Thymus (tissue), 11 donors: ENCODE results near the gene MROH2B. TPM values are rescaled to one million over a fixed set of nuclear protein-coding genes. Genes with fewer than 3 reads are reported as not detected.
"Not testable (repeated sequence)": the region's sequence is repeated elsewhere in the genome, so short reads cannot be mapped to it uniquely, and the experiment has no call there.

Experiments used
- DNase-seq, 9 donors: peaks; one replicate each; pipeline ENCODE4 v3.0.0-alpha.2; 2013; ENCODE audit warnings: low spot score in 9 of 9, low read depth in 6 of 9, missing footprints in 1 of 9
- H3K27ac ChIP-seq, 2 donors: one replicate each; pipeline ENCODE4 v1.5.1; 2013; ENCODE audit warnings: control low read depth in 1 of 2, low read depth in 1 of 2, low read length in 1 of 2, mild to moderate bottlenecking in 1 of 2, moderate library complexity in 1 of 2
- H3K27me3 ChIP-seq, 2 donors: one replicate each; pipeline ENCODE4 v1.5.1; 2013; ENCODE audit warnings: low read length in 1 of 2; ENCODE audit not compliant: control insufficient read depth in 2 of 2, insufficient read depth in 1 of 2
- H3K36me3 ChIP-seq, 2 donors: one replicate each; pipeline ENCODE4 v1.5.1; 2013; ENCODE audit warnings: low read length in 1 of 2, mild to moderate bottlenecking in 1 of 2, moderate library complexity in 1 of 2; ENCODE audit not compliant: control insufficient read depth in 2 of 2, insufficient read depth in 2 of 2
- H3K4me1 ChIP-seq, 2 donors: one replicate each; pipeline ENCODE4 v1.5.1; 2013; ENCODE audit warnings: low read length in 2 of 2; ENCODE audit not compliant: control insufficient read depth in 2 of 2, insufficient read depth in 2 of 2
- H3K4me3 ChIP-seq, 2 donors: one replicate each; pipeline ENCODE4 v1.5.1; 2013; ENCODE audit warnings: low read length in 2 of 2, control low read depth in 1 of 2, mild to moderate bottlenecking in 1 of 2
- H3K9me3 ChIP-seq, 2 donors: one replicate each; pipeline ENCODE4 v1.5.1; 2013; ENCODE audit warnings: low read length in 1 of 2, mild to moderate bottlenecking in 1 of 2; ENCODE audit not compliant: control insufficient read depth in 2 of 2, insufficient read depth in 1 of 2
- WGBS: extraction: QIAGEN DNeasy Blood & Tissue Kit; methylation state at CpG from one replicate; pipeline ENCODE4 v1.1.7; 2013; 5-methylcytosine and 5-hydroxymethylcytosine counted together
- polyA plus RNA-seq: library from polyadenylated mRNA; stranded (reverse); fragments of 200-250 nt; gene quantifications from one replicate; pipeline ENCODE4 v1.2.3, GENCODE V29; 2013
- total RNA-seq: library from RNA; stranded (reverse); fragments of 120-200 nt; gene quantifications from one replicate; pipeline ENCODE4 v1.2.4, GENCODE V29; 2013
- donor health status: healthy.

The MROH2B gene
- total and polyA plus RNA-seq, 2 donors, result 0.05 to 0.09 TPM

DNA sequence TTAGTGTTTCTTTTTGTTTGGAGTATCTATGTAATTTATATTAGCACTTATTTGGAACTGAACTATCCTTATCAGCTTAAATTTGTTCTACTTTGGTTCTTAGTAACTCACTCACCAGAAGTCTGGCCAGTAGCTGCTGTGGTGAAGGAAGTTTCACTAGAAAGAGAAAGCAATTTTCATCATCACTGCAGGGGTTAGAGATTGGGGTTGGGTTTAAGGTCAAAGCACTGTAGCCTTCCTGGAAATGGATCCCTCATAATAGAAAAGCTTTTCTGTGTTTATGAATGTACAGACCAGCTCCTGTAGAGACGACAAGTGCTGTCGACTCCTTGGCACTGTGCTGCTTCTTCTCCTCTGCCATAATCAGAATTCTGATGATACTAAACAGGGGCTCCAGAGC, 22.2 kb downstream of the MROH2B start:
- H3K9me3 ChIP-seq, result no peaks in the 10 kb centered on the region
- 21% methylated on average over 2 of the region's 2 CpGs for WGBS
- no peaks in the 10 kb centered on the region for H3K4me1 ChIP-seq
- DNase-seq, result no peak
- no peak overlapping the region for H3K27ac ChIP-seq
- no peak overlapping the region for H3K4me3 ChIP-seq
- H3K27me3 ChIP-seq, result no peaks in the 10 kb centered on the region
- H3K36me3 ChIP-seq, result no peaks in the 10 kb centered on the region

DNA sequence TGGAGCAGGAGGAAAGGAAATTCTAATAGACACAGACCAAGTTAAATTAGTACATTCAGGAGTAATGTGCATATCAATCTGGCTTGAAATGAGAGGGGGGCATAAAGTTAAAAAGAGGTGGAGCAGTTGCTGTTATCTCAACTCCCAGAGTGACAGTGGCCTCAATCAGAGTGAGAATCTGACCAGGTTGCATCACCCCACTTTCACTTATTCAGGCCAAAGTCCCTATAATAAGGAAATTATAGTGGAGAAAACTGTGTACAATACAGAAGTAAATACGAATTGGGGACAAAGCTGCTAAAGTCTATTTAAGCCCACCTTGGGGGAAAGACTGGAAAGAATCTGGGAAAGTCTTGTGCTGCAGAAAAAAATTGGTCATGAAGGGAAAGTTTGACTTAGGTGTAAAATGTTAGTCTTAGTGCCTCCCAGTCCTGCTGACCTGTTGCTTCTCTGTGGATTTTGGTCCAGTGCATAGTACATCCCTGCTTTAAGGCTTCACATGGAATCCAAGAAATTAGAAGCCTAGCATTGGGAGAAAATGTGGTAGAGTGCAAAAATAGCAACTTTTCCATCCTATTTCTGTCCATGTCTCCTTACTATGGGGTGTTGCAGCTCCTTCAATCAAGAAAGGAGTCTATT, 27.9 kb downstream of the MROH2B start:
- Histone ChIP-seq H3K27me3 (no peaks in the 10 kb centered on the region), H3K36me3 (no peaks in the 10 kb centered on the region), H3K4me1 (no peaks in the 10 kb centered on the region), H3K27ac (no peak overlapping the region), H3K9me3 (no peaks in the 10 kb centered on the region), H3K4me3 (no peak overlapping the region)
- no peak for DNase-seq
- 70% methylated on average over 1 of the region's 1 CpG for WGBS

DNA sequence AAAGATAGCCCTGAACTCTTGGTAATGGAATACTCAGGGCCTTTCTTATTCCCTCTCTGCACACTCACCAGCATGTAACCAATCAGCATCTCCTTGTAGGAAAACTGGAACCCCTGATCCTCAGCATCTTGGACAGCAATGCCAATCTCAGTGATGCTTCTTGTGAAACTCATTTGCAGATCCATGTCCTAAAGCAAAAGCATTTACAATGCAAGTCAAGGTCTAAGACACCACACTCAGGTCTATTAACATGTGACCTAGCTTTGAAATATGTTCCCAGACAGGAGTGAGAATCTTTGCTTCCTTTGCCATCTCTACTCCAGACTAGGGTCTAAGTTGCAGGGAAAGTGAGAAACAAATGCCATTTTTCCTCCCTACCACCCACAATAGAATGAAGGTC, 38.2 kb downstream of the MROH2B start:
- Histone ChIP-seq H3K9me3 (no peaks in the 10 kb centered on the region), H3K4me1 (no peaks in the 10 kb centered on the region), H3K36me3 (no peaks in the 10 kb centered on the region), H3K27ac (no peak overlapping the region), H3K4me3 (no peak overlapping the region), H3K27me3 (no peaks in the 10 kb centered on the region)
- no peak for DNase-seq

DNA sequence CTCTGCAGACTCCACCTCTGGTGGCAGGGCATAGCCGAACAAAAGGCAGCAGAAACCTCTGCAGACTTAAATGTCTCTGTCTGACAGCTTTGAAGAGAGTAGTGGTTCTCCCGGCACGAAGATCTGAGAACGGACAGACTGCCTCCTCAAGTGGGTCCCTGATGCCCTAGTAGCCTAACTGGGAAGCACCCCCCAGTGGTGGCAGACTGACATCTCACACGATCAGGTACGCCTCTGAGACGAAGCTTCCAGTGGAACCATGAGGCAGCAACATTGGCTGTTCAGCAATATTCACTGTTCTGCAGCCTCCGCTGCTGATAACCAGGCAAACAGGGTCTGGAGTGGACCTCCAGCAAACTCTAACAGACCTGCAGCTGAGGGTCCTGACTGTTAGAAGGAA, 48.5 kb downstream of the MROH2B start:
- H3K4me3 ChIP-seq, H3K27ac ChIP-seq, H3K36me3 ChIP-seq, DNase-seq, H3K27me3 ChIP-seq, H3K4me1 ChIP-seq, H3K9me3 ChIP-seq: not testable (repeated sequence)
- WGBS, result 98% methylated on average over 8 of the region's 8 CpGs

DNA sequence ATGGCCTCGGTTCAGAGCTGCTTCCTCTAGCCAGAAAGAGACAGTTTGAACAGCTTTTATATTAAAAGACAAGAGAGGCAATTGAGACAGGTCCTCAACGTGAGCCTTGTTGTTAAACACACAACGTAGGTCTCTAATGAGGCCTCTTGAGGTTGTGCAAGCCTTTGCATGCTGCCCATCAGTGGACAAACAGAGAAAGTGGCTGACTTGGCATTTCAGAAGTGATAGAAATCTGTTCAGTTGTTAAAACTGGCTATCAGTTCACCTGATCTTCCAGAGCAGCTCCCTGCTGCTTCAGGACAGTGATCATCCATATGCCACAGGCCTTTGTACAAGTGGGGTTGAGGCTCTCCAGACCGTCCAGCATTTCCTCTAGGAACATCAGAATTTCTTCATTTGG, 58.8 kb downstream of the MROH2B start:
- no peak overlapping the region for H3K27ac ChIP-seq
- no peaks in the 10 kb centered on the region for H3K27me3 ChIP-seq
- peaks cover 0 to 3% of the 10 kb centered on the region in 2 donors for H3K9me3 ChIP-seq
- no peak for DNase-seq
- H3K36me3 ChIP-seq, result no peaks in the 10 kb centered on the region
- 80% methylated on average over 4 of the region's 4 CpGs for WGBS
- no peak overlapping the region for H3K4me3 ChIP-seq
- no peaks in the 10 kb centered on the region for H3K4me1 ChIP-seq

DNA sequence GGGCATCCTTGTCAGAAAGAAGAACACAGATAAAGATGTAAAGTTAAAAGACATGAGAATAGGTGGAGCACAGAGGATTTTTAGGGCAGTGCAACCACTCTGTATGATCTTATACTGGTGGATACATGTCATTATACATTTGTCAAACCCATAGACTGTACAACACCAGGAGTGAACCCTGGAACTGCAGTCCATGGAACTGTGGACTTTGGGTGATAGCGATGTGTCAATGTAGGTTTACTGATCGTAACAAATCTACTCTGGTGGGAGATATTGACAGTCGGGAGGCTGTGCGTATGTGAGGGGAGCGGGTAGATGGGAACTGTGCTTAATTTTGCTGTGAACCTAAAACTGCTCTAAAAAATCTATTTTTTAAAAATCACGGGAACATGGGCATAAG, 60.6 kb downstream of the MROH2B start:
- no peaks in the 10 kb centered on the region for H3K36me3 ChIP-seq
- no peaks in the 10 kb centered on the region for H3K4me1 ChIP-seq
- 97% methylated on average over 6 of the region's 6 CpGs for WGBS
- H3K27me3 ChIP-seq, result no peaks in the 10 kb centered on the region
- DNase-seq, result no peak
- H3K4me3 ChIP-seq, result no peak overlapping the region
- H3K27ac ChIP-seq, result no peak overlapping the region
- H3K9me3 ChIP-seq, result peaks cover 0 to 3% of the 10 kb centered on the region in 2 donors

DNA sequence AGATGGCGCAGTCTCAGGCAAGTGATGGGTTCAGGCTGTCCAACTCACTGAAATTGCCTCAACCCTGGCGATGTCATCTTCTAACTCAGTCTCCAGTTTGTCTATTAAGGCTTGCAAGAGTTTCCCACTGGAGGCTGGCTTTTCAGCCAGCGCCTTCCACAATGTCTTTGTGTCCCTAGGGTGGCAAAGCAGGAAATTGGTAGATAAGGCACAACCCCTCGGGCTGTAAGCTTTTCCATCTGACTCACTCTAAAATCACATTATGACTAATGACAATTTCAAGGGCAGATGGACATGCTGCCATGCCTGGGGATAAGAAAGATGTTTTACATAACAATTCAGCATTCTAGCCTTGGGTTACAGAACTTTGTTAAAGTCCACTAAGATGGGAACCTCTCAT, 61.9 kb downstream of the MROH2B start:
- H3K4me3 ChIP-seq, result no peak overlapping the region
- no peak overlapping the region for H3K27ac ChIP-seq
- no peaks in the 10 kb centered on the region for H3K27me3 ChIP-seq
- WGBS, result 89% methylated on average over 4 of the region's 4 CpGs
- DNase-seq, result no peak
- no peaks in the 10 kb centered on the region for H3K36me3 ChIP-seq
- peaks cover 0 to 3% of the 10 kb centered on the region in 2 donors for H3K9me3 ChIP-seq
- H3K4me1 ChIP-seq, result no peaks in the 10 kb centered on the region

DNA sequence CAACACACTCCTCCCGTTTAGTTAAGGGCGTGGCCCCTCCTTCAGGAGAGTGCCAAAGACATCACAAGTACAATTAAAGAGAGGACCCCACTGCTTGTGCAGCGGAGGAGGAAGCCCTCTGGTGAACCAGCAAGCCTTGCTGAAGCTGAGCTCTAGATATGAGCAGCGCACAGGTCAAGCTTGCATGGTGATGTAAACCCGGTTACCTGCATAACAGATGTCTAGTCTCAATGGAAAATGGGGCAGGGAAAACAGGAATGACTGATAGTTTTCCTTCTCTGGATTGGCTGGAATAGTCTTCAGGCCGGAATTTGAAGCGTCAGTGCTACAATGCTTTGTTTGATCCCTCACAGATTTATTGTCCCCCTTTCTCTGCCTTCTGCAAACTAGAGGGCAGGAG, 66.2 kb downstream of the MROH2B start:
- Histone ChIP-seq H3K4me3 (no peak overlapping the region), H3K27me3 (no peaks in the 10 kb centered on the region), H3K9me3 (peaks cover 0 to 3% of the 10 kb centered on the region in 2 donors), H3K27ac (no peak overlapping the region), H3K36me3 (no peaks in the 10 kb centered on the region), H3K4me1 (no peaks in the 10 kb centered on the region)
- 91% methylated on average over 7 of the region's 7 CpGs for WGBS
- no peak for DNase-seq

DNA sequence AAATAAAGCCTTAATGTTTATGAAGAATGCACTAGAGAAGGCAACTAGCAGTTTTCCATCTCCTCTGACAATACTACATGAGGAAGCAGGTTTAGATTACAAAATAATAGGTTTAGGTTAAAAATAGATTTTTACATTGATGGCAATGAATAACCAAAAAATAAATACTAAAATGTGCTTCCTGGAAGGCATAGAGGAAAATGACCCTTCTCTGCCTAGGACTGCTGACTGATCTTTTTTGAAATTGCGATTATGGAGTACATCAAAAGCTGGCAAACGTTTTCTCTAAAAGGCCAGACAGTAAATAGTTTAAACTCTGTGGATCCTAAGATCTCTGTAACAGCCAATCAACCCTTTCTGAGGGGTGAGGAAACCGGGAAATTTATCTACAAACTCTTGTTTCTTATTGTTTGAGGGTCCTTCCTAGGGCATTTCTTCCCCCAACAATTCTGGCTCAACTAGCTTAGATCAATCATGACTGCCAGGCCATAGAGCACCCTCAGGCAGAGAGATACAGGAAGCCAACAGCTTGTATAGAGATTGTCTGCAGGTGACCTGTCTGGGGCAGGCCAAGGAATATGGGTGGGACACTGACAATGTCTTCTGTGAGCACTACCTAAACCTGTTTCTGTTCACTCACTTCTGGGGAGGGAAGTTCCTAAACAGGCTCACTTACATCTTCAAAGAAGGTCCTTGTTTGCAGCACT, 67.3 kb downstream of the MROH2B start:
- no peaks in the 10 kb centered on the region for H3K27me3 ChIP-seq
- 86% methylated on average over 3 of the region's 3 CpGs for WGBS
- H3K27ac ChIP-seq, result no peak overlapping the region
- no peak for DNase-seq
- H3K36me3 ChIP-seq, result no peaks in the 10 kb centered on the region
- H3K9me3 ChIP-seq, result peaks cover 0 to 3% of the 10 kb centered on the region in 2 donors
- H3K4me3 ChIP-seq, result no peak overlapping the region
- H3K4me1 ChIP-seq, result no peaks in the 10 kb centered on the region
